Endothelial cell (in vitro differentiated cells): ENCODE data around the gene C1orf21. TPM values are rescaled to one million over a fixed set of nuclear protein-coding genes. Genes with fewer than 3 reads are reported as not detected.

Source experiments
- DNase-seq: peaks from one replicate; pipeline ENCODE4 v3.0.0; 2021; ENCODE audit warnings: low spot score
- H3K27ac Mint-ChIP-seq: one replicate; pipeline ENCODE4 v1.8.0; 2021; ENCODE audit warnings: mixed read lengths, inconsistent platforms; ENCODE audit not compliant: unreplicated experiment
- H3K27me3 Mint-ChIP-seq: one replicate; pipeline ENCODE4 v1.8.0; 2021; ENCODE audit warnings: mild to moderate bottlenecking, moderate library complexity, mixed read lengths, inconsistent platforms; ENCODE audit not compliant: unreplicated experiment
- H3K36me3 Mint-ChIP-seq: one replicate; pipeline ENCODE4 v1.8.0; 2021; ENCODE audit warnings: mild to moderate bottlenecking, low read depth, mixed read lengths, inconsistent platforms; ENCODE audit not compliant: unreplicated experiment
- H3K4me1 Mint-ChIP-seq: one replicate; pipeline ENCODE4 v1.8.0; 2021; ENCODE audit warnings: mild to moderate bottlenecking, mixed read lengths, inconsistent platforms; ENCODE audit not compliant: unreplicated experiment
- H3K4me3 Mint-ChIP-seq: one replicate; pipeline ENCODE4 v1.8.0; 2021; ENCODE audit warnings: mild to moderate bottlenecking, mixed read lengths, inconsistent platforms; ENCODE audit not compliant: unreplicated experiment
- H3K9me3 Mint-ChIP-seq: one replicate; pipeline ENCODE4 v1.8.0; 2021; ENCODE audit warnings: mixed read lengths, inconsistent platforms; ENCODE audit not compliant: unreplicated experiment
- total RNA-seq: library from RNA; stranded (reverse); fragmentation: NEBNext Ultra II Directional; extraction: Animal tissue kit (Norgen Biotek cat#: 25700); gene quantifications from one replicate; pipeline ENCODE4 v1.2.1, GENCODE V29; 2021; ENCODE audit not compliant: unreplicated experiment
- TF ChIP-seq, protein P1 (sequence below): fragments of 200-600 bp; sonication (generic); IDR thresholded peaks from one replicate; pipeline ENCODE4 v1.5.0; 2021; ENCODE audit warnings: antibody characterized with exemption; ENCODE audit not compliant: unreplicated experiment

C1orf21 gene
- total RNA-seq, 1 donor from 2014 or later = 7.5 TPM

DNA sequence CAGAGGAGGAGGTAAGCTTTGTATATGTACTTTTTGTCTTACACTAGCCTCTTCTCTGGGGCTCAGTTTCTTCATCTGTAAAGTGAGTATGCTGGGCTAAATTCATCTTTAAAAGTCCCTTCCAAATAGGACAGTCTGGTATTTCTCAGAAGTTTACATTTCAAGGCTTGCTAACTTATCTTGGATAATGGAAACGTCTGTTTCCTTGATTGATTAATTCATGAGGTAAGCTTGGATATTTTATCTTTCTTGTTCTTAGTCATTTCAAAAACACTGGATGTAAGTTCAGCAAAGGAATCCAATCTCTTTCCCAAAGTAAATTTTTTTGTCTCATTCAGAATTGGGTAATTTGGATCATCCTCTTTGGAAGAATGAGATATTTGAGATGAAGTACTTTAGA is 256.8 kb downstream of the C1orf21 start:
- no peaks in the 10 kb centered on the region for H3K9me3 Mint-ChIP-seq
- H3K4me1 Mint-ChIP-seq = no peaks in the 10 kb centered on the region
- no peak for DNase-seq
- H3K36me3 Mint-ChIP-seq = no peaks in the 10 kb centered on the region
- TF ChIP-seq, protein P1, sequence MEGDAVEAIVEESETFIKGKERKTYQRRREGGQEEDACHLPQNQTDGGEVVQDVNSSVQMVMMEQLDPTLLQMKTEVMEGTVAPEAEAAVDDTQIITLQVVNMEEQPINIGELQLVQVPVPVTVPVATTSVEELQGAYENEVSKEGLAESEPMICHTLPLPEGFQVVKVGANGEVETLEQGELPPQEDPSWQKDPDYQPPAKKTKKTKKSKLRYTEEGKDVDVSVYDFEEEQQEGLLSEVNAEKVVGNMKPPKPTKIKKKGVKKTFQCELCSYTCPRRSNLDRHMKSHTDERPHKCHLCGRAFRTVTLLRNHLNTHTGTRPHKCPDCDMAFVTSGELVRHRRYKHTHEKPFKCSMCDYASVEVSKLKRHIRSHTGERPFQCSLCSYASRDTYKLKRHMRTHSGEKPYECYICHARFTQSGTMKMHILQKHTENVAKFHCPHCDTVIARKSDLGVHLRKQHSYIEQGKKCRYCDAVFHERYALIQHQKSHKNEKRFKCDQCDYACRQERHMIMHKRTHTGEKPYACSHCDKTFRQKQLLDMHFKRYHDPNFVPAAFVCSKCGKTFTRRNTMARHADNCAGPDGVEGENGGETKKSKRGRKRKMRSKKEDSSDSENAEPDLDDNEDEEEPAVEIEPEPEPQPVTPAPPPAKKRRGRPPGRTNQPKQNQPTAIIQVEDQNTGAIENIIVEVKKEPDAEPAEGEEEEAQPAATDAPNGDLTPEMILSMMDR = no peak
- no peak overlapping the region for H3K4me3 Mint-ChIP-seq
- H3K27me3 Mint-ChIP-seq = peaks cover 1% of the 10 kb centered on the region
- no peak overlapping the region for H3K27ac Mint-ChIP-seq

GRCh38 chr1:184644771-184645170 is 257.9 kb downstream of the C1orf21 start:
- Mint-ChIP-seq H3K4me1 (no peaks in the 10 kb centered on the region), H3K4me3 (no peak overlapping the region), H3K27me3 (peaks cover 1% of the 10 kb centered on the region), H3K27ac (no peak overlapping the region), H3K9me3 (no peaks in the 10 kb centered on the region), H3K36me3 (no peaks in the 10 kb centered on the region)
- no peak for DNase-seq
- TF ChIP-seq, protein P1 = no peak

- no peak for DNase-seq
- Mint-ChIP-seq H3K27me3 (peaks cover 1% of the 10 kb centered on the region), H3K27ac (no peak overlapping the region), H3K36me3 (no peaks in the 10 kb centered on the region), H3K4me3 (no peak overlapping the region), H3K9me3 (no peaks in the 10 kb centered on the region), H3K4me1 (no peaks in the 10 kb centered on the region)
- TF ChIP-seq, protein P1 = no peak
These were observed 259.4 kb downstream of the C1orf21 start for GRCh38 chr1:184646178-184646701.

- no peak for DNase-seq
- no peak overlapping the region for H3K4me3 Mint-ChIP-seq
- H3K27ac Mint-ChIP-seq = no peak overlapping the region
- H3K36me3 Mint-ChIP-seq = no peaks in the 10 kb centered on the region
- H3K9me3 Mint-ChIP-seq = no peaks in the 10 kb centered on the region
- peaks cover 5% of the 10 kb centered on the region for H3K27me3 Mint-ChIP-seq
- no peaks in the 10 kb centered on the region for H3K4me1 Mint-ChIP-seq
- TF ChIP-seq, protein P1 = no peak
These were observed 260.0 kb downstream of the C1orf21 start for GRCh38 chr1:184646824-184647223.

DNA sequence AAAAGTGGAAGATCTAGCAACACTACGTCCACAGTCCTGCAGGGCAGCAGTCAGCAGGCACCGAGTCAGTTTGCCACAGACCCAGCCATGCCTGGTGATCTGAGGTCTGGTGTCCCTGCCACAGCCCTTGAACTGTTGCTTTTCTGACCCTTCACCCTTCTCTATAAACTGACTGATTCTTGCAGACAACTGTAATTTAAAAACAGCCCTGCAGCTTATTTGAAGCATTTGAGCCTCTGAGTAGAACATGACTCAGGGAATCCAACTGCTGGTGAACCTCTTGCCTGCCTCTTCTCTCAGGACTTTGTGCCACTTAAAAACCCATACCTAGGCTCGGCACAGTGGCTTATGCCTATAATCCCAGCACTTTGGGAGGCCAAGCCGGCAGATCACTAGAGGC is 260.6 kb downstream of the C1orf21 start:
- no peaks in the 10 kb centered on the region for H3K4me1 Mint-ChIP-seq
- no peaks in the 10 kb centered on the region for H3K9me3 Mint-ChIP-seq
- no peak overlapping the region for H3K27ac Mint-ChIP-seq
- no peak for DNase-seq
- no peaks in the 10 kb centered on the region for H3K36me3 Mint-ChIP-seq
- TF ChIP-seq, protein P1 = no peak
- H3K4me3 Mint-ChIP-seq = no peak overlapping the region
- peaks cover 5% of the 10 kb centered on the region for H3K27me3 Mint-ChIP-seq
